ENCODE data around the gene ADAM22. TPM values are rescaled to one million over a fixed set of nuclear protein-coding genes. Genes with fewer than 3 reads are reported as not detected.
A peak's percentile ranks its signal among the peaks of the same experiment; 100 is the strongest.

The ADAM22 gene
- total RNA-seq, 1 donor from 2014 or later = 0.27 TPM

DNA sequence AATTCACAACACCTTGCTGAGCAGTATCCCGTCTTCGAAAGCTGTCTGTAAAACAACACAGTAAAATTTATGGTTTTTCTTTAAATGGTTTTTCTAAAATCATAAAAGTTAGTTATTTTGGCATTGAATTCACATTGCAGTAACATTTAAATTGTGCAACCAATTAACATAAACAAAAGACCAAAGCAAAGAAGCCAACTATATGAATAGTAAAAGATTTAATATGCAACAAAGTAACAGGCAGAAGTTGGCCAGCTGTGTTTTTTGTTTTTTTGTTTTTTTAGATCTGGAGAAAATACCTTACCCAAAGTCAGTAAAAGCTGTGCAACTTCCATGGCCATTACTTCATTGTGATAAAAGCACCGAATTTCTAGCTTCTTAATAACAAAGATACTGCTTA lies 274.5 kb downstream of the ADAM22 start:
- DNase-seq (ENCODE audit: low read depth) = no peak

- no peak for DNase-seq (ENCODE audit: low read depth)
Observed at GRCh38 chr7:88212918-88213317, 278.9 kb downstream of the ADAM22 start.

GRCh38 chr7:88214456-88214855 lies 280.4 kb downstream of the ADAM22 start:
- no peak for DNase-seq (ENCODE audit: low read depth)

DNA sequence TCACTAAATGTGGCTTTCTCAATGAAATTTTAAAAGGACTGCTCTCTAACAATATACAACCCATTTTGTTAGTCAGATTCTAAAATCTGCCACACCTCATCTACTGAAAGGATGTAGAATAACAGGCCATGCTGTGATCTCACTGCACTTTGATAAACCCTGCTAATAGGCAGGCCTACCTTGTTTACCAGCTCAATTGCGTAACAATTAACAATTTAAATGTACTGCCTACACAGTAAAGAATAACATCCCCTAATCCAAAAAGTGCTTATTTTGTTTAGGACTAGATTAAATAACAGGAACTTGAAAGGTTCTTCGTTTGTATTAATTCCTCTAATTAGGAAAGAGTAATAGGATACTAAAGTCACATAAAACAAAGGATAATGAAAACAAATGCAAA lies 281.2 kb downstream of the ADAM22 start:
- no peak for DNase-seq (ENCODE audit: low read depth)

DNA sequence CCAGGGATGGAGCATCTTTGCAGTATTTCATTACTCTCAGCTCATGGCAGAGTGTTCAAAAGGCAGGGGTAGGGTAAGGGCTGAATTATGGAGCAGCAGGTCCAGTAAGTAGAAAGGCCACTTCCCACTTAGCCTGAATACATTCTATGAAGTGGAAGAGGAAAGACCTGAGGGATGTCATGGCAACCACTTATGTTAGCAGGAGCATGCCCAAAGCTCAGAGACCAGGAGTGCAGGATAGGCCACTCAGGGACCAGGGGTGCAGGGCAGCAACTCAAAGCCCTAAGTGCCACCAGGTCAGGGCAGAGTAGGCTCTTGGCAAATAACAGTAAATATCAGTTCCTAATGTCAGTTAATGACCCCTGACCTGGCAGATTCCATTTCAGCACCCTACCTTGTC lies 282.2 kb downstream of the ADAM22 start:
- no peak for DNase-seq (ENCODE audit: low read depth)

DNA sequence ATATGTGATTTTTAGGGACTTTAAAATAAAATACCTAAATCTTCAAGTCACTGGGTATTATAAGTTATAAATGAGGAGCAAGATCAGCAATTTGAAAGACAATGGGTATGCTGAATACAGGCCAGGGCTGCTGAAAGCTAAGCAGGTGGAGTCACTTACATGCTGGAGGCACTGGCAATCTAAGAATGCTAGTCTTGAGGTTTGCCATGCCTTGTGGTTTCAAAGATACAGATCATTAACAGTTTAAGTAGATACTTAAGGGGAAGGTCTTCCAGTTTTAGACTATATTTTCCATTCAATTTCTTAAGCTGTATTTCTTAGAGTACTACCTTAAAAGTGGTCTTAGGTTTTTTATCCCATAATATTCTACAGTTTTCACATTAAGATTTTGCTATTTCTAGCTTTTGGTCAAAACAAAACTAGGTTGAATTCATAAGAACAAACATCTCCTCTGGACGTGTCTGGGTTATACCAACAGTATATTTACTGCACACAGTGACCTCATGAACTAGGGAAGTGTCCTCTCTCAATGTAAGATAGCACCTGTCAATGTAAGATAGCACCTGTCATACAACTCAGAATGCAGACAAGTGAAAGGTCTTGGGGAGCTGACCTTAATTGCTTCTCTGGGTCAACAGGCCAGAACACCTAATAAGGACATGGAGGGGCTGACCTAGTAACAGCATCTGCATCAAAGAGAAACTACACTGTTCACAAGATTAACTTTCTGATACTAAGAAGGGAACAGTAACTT lies 283.8 kb downstream of the ADAM22 start:
- peak; percentile 49 for DNase-seq (ENCODE audit: low read depth)

DNA sequence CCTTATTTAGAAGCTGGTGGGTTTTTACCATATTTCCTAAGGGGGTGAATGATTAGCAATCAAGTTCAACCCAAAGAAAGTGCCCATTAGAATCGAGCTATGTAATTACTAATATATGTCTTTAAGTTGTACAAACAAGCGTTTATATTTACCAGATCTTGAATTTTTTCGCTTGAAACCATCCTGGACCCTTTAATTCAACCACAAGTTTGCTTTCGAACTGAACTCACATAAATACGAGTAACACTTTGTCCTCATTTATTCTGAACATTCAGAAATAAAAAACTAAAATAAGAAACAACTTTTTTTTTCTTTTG lies 284.3 kb downstream of the ADAM22 start:
- no peak for DNase-seq (ENCODE audit: low read depth)

GRCh38 chr7:88218836-88219605 lies 285.0 kb downstream of the ADAM22 start:
- peak; percentile 57 for DNase-seq (ENCODE audit: low read depth)

GRCh38 chr7:88219781-88220747 lies 286.0 kb downstream of the ADAM22 start, which contains the start of gene SRI:
Gene SRI, minus strand, starts transcription at chr7:88220038. Its CDS starts 12 bp downstream, at chr7:88220026.
- DNase-seq (ENCODE audit: low read depth) = peak; percentile 93

DNA sequence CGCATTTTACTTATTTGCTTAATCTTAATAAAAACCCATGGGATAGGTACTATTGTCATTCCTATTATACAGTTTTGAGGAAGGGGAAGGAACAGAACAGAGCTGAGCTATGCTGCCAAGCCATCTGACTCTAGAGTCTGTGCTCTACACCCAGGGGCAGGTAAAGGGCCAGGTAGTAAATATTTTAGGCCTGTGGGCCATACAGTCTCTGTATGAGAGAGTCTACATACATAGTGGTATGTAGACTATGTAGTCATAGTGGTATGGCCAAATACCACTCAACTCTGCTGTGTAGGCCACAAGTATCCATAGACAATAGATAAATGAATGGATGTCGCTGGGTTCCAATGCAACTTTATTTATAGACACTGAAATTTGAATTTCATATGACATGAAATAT lies 289.2 kb downstream of the ADAM22 start:
- no peak for DNase-seq (ENCODE audit: low read depth)

- peak; percentile 16 for DNase-seq (ENCODE audit: low read depth)
Observed at GRCh38 chr7:88224601-88225275, 290.7 kb downstream of the ADAM22 start.

GRCh38 chr7:88226201-88226600 lies 292.1 kb downstream of the ADAM22 start:
- no peak for DNase-seq (ENCODE audit: low read depth)

DNA sequence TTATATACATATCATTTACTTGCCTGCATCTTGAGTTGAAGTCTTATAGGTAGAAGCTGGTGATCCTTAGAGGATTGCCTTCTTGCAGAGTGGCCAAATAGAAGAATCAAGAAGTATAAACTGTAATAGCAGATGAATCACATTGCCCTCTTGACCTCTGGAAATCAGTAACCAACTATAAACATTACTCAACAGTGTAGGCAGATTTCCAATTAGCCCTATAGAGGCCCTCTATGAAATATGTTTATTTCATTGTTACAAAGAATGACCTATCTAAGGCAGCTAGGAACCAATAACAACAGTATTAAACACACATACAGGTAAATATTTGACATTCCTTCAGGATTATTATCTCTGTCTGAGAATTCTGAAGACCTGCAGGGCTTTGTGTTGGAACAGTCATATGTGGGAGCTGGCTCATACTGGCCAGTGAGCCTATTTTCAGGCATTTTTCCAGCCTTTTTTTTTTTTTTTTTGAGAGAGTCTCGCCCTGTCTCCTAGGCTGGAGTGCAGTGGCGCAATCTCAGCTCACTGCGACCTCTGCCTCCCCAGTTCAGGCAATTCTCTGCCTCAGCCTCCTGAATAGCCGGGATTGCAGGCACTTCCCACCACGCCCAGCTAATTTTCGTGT lies 292.9 kb downstream of the ADAM22 start:
- DNase-seq (ENCODE audit: low read depth) = peak; percentile 10

GRCh38 chr7:88229302-88229995 lies 295.4 kb downstream of the ADAM22 start:
- DNase-seq (ENCODE audit: low read depth) = no peak

DNA sequence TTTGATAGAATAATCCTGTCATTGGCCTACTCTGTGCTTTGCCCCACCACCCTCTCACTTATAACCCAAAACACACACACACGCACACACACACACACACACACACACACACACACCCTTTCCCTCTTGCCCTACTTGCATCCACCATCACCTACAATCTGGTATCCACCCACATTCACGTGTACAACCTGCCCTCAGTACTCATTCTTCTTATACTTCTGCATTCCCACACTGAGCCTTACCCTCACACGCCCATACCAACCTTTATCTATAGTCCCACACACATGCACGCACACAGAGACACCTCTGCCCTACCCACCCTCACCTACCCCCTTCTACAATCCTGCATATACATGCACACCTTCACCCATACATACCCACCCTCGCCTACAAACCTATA lies 296.6 kb downstream of the ADAM22 start:
- DNase-seq (ENCODE audit: low read depth) = no peak

- DNase-seq (ENCODE audit: low read depth) = no peak
Observed at GRCh38 chr7:88233828-88234227, 299.8 kb downstream of the ADAM22 start.

DNA sequence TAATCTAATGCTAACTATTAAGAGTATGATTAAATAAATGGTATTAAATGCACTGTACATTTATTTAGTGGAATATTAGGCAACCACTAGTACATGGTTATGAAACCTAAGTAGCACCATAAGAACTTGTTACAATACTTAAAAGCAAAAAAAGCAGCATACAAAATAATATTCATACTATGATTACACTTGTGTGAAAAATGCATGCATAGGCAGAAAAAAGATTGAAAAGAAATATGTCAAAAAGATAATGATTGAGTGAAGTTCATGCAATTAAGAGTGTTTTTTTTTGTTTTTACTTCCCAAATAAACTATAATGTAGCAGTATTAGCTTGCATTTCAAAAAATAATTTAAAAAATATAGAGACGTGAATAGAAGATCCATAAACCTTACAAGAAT lies 305.8 kb downstream of the ADAM22 start:
- DNase-seq (ENCODE audit: low read depth) = no peak

GRCh38 chr7:88243345-88243909 lies 309.4 kb downstream of the ADAM22 start:
- DNase-seq (ENCODE audit: low read depth) = peak; percentile 73

GRCh38 chr7:88244258-88244657 lies 310.2 kb downstream of the ADAM22 start:
- no peak for DNase-seq (ENCODE audit: low read depth)

Measured in myocyte (in vitro differentiated cells).